Activated CD8-positive, alpha-beta memory T cell treated with anti-CD3 and anti-CD28 coated beads, Interleukin-2, amount 10 ng/mL, durations not matched to agents 7 days and 5 days (primary cell): ENCODE results near the gene MAP7. TPM values are rescaled to one million over a fixed set of nuclear protein-coding genes. Genes with fewer than 3 reads are reported as not detected.
"Not testable (repeated sequence)": the region's sequence is repeated elsewhere in the genome, so short reads cannot be mapped to it uniquely, and the experiment has no call there.

Experiments used
- ATAC-seq: fragments of 150-1000 bp; cut with Tn5 transposase; one replicate; pipeline ENCODE4 v1.10.0; 2021; ENCODE audit warnings: moderate library complexity
- CTCF ChIA-PET: fragments of 350-600 bp; sonication (Branson Sonifier 250); formaldehyde crosslinking; loops from one replicate; lab custom pipeline; 2021; ENCODE audit warnings: antibody characterized with exemption; lab: Charles Lee
- DNase-seq: peaks from one replicate; pipeline ENCODE4 v3.0.0-alpha.2; 2020
- H3K27ac Mint-ChIP-seq: one replicate; pipeline ENCODE4 v1.8.0; 2021; ENCODE audit warnings: mild to moderate bottlenecking, mixed read lengths
- H3K27me3 Mint-ChIP-seq: one replicate; pipeline ENCODE4 v1.8.0; 2021; ENCODE audit warnings: mixed read lengths
- H3K36me3 Mint-ChIP-seq: one replicate; pipeline ENCODE4 v1.8.0; 2021; ENCODE audit warnings: mild to moderate bottlenecking, mixed read lengths
- H3K4me1 Mint-ChIP-seq: one replicate; pipeline ENCODE4 v1.8.0; 2021; ENCODE audit warnings: mixed read lengths
- H3K4me3 Mint-ChIP-seq: one replicate; pipeline ENCODE4 v1.8.0; 2021; ENCODE audit warnings: mild to moderate bottlenecking, moderate library complexity, mixed read lengths
- H3K9me3 Mint-ChIP-seq: one replicate; pipeline ENCODE4 v1.8.0; 2022; ENCODE audit warnings: low read depth, mixed read lengths
- total RNA-seq, 2 experiments: library from RNA; stranded (reverse); gene quantifications; one replicate each; pipeline ENCODE4 v1.2.3, GENCODE V29; 2021

Gene MAP7
- total RNA-seq, 2 experiments from 2014 or later = 0.29 to 0.59 TPM

GRCh38 chr6:136308469-136308868 is 241.8 kb downstream of the MAP7 start:
- H3K4me1 Mint-ChIP-seq, DNase-seq, H3K36me3 Mint-ChIP-seq, ATAC-seq, H3K9me3 Mint-ChIP-seq, H3K27me3 Mint-ChIP-seq, H3K27ac Mint-ChIP-seq, H3K4me3 Mint-ChIP-seq: not testable (repeated sequence)
- CTCF ChIA-PET = interaction anchor here (1.0 kb wide), 1 partner anchor 9 kb away, joined by 4 read pairs; no protein-coding TSS in a partner anchor

GRCh38 chr6:136307351-136307750 is 242.9 kb downstream of the MAP7 start:
- DNase-seq (no peak), ATAC-seq (no peak)
- Mint-ChIP-seq H3K4me1 (no peaks in the 10 kb centered on the region), H3K27ac (no peak overlapping the region), H3K9me3 (no peaks in the 10 kb centered on the region), H3K36me3 (no peaks in the 10 kb centered on the region), H3K27me3 (peaks cover 3% of the 10 kb centered on the region), H3K4me3 (no peak overlapping the region)
- CTCF ChIA-PET = interaction anchor here (1.5 kb wide), 1 partner anchor 10 kb away, joined by 5 read pairs; no protein-coding TSS in a partner anchor

GRCh38 chr6:136306466-136306865 is 243.8 kb downstream of the MAP7 start:
- CTCF ChIA-PET = interaction anchor here (1.5 kb wide), 1 partner anchor 11 kb away, joined by 5 read pairs; no protein-coding TSS in a partner anchor
- no peaks in the 10 kb centered on the region for H3K9me3 Mint-ChIP-seq
- peaks cover 3% of the 10 kb centered on the region for H3K27me3 Mint-ChIP-seq
- no peak overlapping the region for H3K27ac Mint-ChIP-seq
- no peak overlapping the region for H3K4me3 Mint-ChIP-seq
- DNase-seq = no peak
- H3K36me3 Mint-ChIP-seq = no peaks in the 10 kb centered on the region
- no peak for ATAC-seq
- no peaks in the 10 kb centered on the region for H3K4me1 Mint-ChIP-seq

- DNase-seq = no peak
- Mint-ChIP-seq H3K27me3 (no peaks in the 10 kb centered on the region), H3K36me3 (no peaks in the 10 kb centered on the region), H3K9me3 (no peaks in the 10 kb centered on the region), H3K27ac (no peak overlapping the region), H3K4me3 (no peak overlapping the region), H3K4me1 (no peaks in the 10 kb centered on the region)
- CTCF ChIA-PET = interaction anchor here (2.6 kb wide), 1 partner anchor 13 kb away, joined by 7 read pairs; no protein-coding TSS in a partner anchor
- ATAC-seq = no peak
These were observed 245.8 kb downstream of the MAP7 start for GRCh38 chr6:136304410-136304809.

GRCh38 chr6:136303516-136303915 is 246.7 kb downstream of the MAP7 start:
- no peak overlapping the region for H3K4me3 Mint-ChIP-seq
- H3K4me1 Mint-ChIP-seq = no peaks in the 10 kb centered on the region
- H3K36me3 Mint-ChIP-seq = no peaks in the 10 kb centered on the region
- DNase-seq = no peak
- H3K27ac Mint-ChIP-seq = no peak overlapping the region
- CTCF ChIA-PET = interaction anchor here (2.6 kb wide), 1 partner anchor 14 kb away, joined by 7 read pairs; no protein-coding TSS in a partner anchor
- no peak for ATAC-seq
- no peaks in the 10 kb centered on the region for H3K9me3 Mint-ChIP-seq
- no peaks in the 10 kb centered on the region for H3K27me3 Mint-ChIP-seq

GRCh38 chr6:136294621-136295020 is 255.6 kb downstream of the MAP7 start:
- Mint-ChIP-seq H3K9me3 (no peaks in the 10 kb centered on the region), H3K4me1 (peaks cover 14% of the 10 kb centered on the region), H3K27me3 (no peaks in the 10 kb centered on the region), H3K36me3 (no peaks in the 10 kb centered on the region), H3K27ac (no peak overlapping the region), H3K4me3 (no peak overlapping the region)
- ATAC-seq (no peak), DNase-seq (no peak)
- CTCF ChIA-PET = interaction anchor here (0.9 to 1.3 kb wide), 2 partner anchors 58 to 498 kb away, joined by 3 read pairs; partner anchors contain the start of gene MAP3K5

Other genes starting within 250 kb of the MAP7 start
- 10 to 100 TPM; 18.3 to 21.7 TPM for gene MAP3K5, start 242.1 kb upstream of the MAP7 start, total RNA-seq